ENCODE data around the gene MFNG. TPM values are rescaled to one million over a fixed set of nuclear protein-coding genes. Genes with fewer than 3 reads are reported as not detected.

Gene MFNG
- total RNA-seq, 1 donor from 2014 or later: 2.3 TPM

GRCh38 chr22:37445501-37445900 lies 40.7 kb downstream of the MFNG start:
- no peaks in the 10 kb centered on the region for H3F3A ChIP-seq (ENCODE audit: low read depth)
- H3K4me1 Mint-ChIP-seq: peaks cover 23% of the 10 kb centered on the region
- no peaks in the 10 kb centered on the region for H3K36me3 Mint-ChIP-seq
- H3K4me1 ChIP-seq: no peaks in the 10 kb centered on the region
- H4K20me1 ChIP-seq (ENCODE audit: low read depth): no peaks in the 10 kb centered on the region
- no peaks in the 10 kb centered on the region for H3K79me2 ChIP-seq (ENCODE audit: low read depth)
- no peak overlapping the region for H3K4me2 ChIP-seq
- H3K27me3 ChIP-seq: no peaks in the 10 kb centered on the region
- no peak for DNase-seq (ENCODE audit: low spot score)
- H3K9ac ChIP-seq: no peak overlapping the region
- peaks cover 16% of the 10 kb centered on the region for H3K27me3 Mint-ChIP-seq (ENCODE audit: insufficient read depth, low read depth)
- H3K27ac ChIP-seq: no peak overlapping the region
- H3K27ac Mint-ChIP-seq: no peak overlapping the region
- H3K4me3 ChIP-seq: no peak overlapping the region
- H3K9me3 ChIP-seq (ENCODE audit: low read depth): no peaks in the 10 kb centered on the region
- H3K36me3 ChIP-seq: no peaks in the 10 kb centered on the region
- H3K9me3 Mint-ChIP-seq: no peaks in the 10 kb centered on the region
- no peak overlapping the region for H3K4me3 Mint-ChIP-seq
- no peak overlapping the region for H2AFZ ChIP-seq (replicated peaks)
- TF ChIP-seq CTCF (IDR thresholded peaks at IDR 0.05) (no peak), EZH2 (IDR thresholded peaks at IDR 0.05) (no peak), EZH2phosphoT487 (IDR thresholded peaks at IDR 0.05) (no peak)

GRCh38 chr22:37443977-37444376 lies 42.2 kb downstream of the MFNG start:
- Mint-ChIP-seq H3K4me3 (no peak overlapping the region), H3K9me3 (no peaks in the 10 kb centered on the region), H3K27me3 (ENCODE audit: insufficient read depth, low read depth) (peaks cover 12% of the 10 kb centered on the region), H3K27ac (no peak overlapping the region), H3K36me3 (no peaks in the 10 kb centered on the region), H3K4me1 (peaks cover 18% of the 10 kb centered on the region)
- no peak overlapping the region for H2AFZ ChIP-seq (replicated peaks)
- no peaks in the 10 kb centered on the region for H3K9me3 ChIP-seq (ENCODE audit: low read depth)
- no peaks in the 10 kb centered on the region for H3F3A ChIP-seq (ENCODE audit: low read depth)
- no peaks in the 10 kb centered on the region for H3K79me2 ChIP-seq (ENCODE audit: low read depth)
- no peak overlapping the region for H3K27ac ChIP-seq
- H3K9ac ChIP-seq: no peak overlapping the region
- H3K4me1 ChIP-seq: no peaks in the 10 kb centered on the region
- H3K27me3 ChIP-seq: no peaks in the 10 kb centered on the region
- H3K4me3 ChIP-seq: no peak overlapping the region
- no peaks in the 10 kb centered on the region for H3K36me3 ChIP-seq
- DNase-seq (ENCODE audit: low spot score): no peak
- H3K4me2 ChIP-seq: no peak overlapping the region
- H4K20me1 ChIP-seq (ENCODE audit: low read depth): no peaks in the 10 kb centered on the region
- TF ChIP-seq EZH2 (IDR thresholded peaks at IDR 0.05) (no peak), CTCF (IDR thresholded peaks at IDR 0.05) (no peak), EZH2phosphoT487 (IDR thresholded peaks at IDR 0.05) (no peak)

- Histone ChIP-seq H3K4me2 (no peak overlapping the region), H3K79me2 (ENCODE audit: low read depth) (no peaks in the 10 kb centered on the region), H3K27me3 (no peaks in the 10 kb centered on the region), H3K9ac (no peak overlapping the region), H3K4me3 (no peak overlapping the region), H4K20me1 (ENCODE audit: low read depth) (no peaks in the 10 kb centered on the region), H2AFZ (replicated peaks) (no peak overlapping the region), H3K4me1 (no peaks in the 10 kb centered on the region), H3K36me3 (no peaks in the 10 kb centered on the region), H3F3A (ENCODE audit: low read depth) (no peaks in the 10 kb centered on the region), H3K9me3 (ENCODE audit: low read depth) (no peaks in the 10 kb centered on the region), H3K27ac (no peak overlapping the region)
- no peaks in the 10 kb centered on the region for H3K9me3 Mint-ChIP-seq
- H3K27me3 Mint-ChIP-seq (ENCODE audit: insufficient read depth, low read depth): peaks cover 10% of the 10 kb centered on the region
- DNase-seq (ENCODE audit: low spot score): no peak
- H3K27ac Mint-ChIP-seq: peak overlapping the region; percentile 63
- H3K4me1 Mint-ChIP-seq: peaks cover 15% of the 10 kb centered on the region
- no peak for TF ChIP-seq CTCF (IDR thresholded peaks at IDR 0.05)
- TF ChIP-seq EZH2 (IDR thresholded peaks at IDR 0.05): no peak
- no peak for TF ChIP-seq EZH2phosphoT487 (IDR thresholded peaks at IDR 0.05)
- no peaks in the 10 kb centered on the region for H3K36me3 Mint-ChIP-seq
- H3K4me3 Mint-ChIP-seq: no peak overlapping the region
Observed at GRCh38 chr22:37443086-37443485, 43.1 kb downstream of the MFNG start.

Measured in neural progenitor cell (in vitro differentiated cells).